ENCODE measurements around the gene MAP3K2.

DNA sequence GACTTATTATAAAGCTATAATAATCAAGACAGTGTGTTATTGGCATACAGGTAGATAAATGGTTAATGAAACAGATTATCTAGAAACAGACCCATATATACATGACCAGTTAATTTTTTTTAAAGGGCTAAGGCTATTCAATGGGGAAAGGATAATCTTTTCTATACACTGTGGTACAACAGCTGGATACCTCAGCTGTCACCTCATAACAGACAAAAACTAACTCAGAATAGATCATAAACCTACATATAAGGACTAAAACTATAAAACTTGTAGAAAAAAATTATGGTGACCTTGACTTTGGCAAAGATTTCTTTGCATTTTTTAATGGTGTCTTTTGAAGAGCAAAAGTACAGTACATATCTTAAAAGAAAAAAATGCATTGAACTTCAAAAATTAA lies 30.2 kb downstream of the MAP3K2 start:
- no peak for TF ChIP-seq SIN3A (IDR thresholded peaks at IDR 0.05; ENCODE audit: borderline replicate concordance, insufficient read depth, low read length)
- no peak for TF ChIP-seq TAF1 (IDR thresholded peaks at IDR 0.05; ENCODE audit: borderline replicate concordance, insufficient read depth, low read length)
- TF ChIP-seq FOXP2 (optimal IDR thresholded peaks at IDR 0.05; ENCODE audit: borderline replicate concordance, extremely low read depth, extremely low read length, insufficient read depth), result no peak
- TF ChIP-seq, protein P1, sequence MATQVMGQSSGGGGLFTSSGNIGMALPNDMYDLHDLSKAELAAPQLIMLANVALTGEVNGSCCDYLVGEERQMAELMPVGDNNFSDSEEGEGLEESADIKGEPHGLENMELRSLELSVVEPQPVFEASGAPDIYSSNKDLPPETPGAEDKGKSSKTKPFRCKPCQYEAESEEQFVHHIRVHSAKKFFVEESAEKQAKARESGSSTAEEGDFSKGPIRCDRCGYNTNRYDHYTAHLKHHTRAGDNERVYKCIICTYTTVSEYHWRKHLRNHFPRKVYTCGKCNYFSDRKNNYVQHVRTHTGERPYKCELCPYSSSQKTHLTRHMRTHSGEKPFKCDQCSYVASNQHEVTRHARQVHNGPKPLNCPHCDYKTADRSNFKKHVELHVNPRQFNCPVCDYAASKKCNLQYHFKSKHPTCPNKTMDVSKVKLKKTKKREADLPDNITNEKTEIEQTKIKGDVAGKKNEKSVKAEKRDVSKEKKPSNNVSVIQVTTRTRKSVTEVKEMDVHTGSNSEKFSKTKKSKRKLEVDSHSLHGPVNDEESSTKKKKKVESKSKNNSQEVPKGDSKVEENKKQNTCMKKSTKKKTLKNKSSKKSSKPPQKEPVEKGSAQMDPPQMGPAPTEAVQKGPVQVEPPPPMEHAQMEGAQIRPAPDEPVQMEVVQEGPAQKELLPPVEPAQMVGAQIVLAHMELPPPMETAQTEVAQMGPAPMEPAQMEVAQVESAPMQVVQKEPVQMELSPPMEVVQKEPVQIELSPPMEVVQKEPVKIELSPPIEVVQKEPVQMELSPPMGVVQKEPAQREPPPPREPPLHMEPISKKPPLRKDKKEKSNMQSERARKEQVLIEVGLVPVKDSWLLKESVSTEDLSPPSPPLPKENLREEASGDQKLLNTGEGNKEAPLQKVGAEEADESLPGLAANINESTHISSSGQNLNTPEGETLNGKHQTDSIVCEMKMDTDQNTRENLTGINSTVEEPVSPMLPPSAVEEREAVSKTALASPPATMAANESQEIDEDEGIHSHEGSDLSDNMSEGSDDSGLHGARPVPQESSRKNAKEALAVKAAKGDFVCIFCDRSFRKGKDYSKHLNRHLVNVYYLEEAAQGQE (IDR thresholded peaks at IDR 0.05; ENCODE audit: insufficient read depth in 1 of 2, low read depth in 2 of 2, low read length in 2 of 2), result no peak
